Measurements from ENCODE around the gene SLC25A29. TPM values are rescaled to one million over a fixed set of nuclear protein-coding genes. Genes with fewer than 3 reads are reported as not detected.

SLC25A29 gene
- total and polyA plus RNA-seq, 8 donors, result 9.0 to 174 (median 28.2) TPM

DNA sequence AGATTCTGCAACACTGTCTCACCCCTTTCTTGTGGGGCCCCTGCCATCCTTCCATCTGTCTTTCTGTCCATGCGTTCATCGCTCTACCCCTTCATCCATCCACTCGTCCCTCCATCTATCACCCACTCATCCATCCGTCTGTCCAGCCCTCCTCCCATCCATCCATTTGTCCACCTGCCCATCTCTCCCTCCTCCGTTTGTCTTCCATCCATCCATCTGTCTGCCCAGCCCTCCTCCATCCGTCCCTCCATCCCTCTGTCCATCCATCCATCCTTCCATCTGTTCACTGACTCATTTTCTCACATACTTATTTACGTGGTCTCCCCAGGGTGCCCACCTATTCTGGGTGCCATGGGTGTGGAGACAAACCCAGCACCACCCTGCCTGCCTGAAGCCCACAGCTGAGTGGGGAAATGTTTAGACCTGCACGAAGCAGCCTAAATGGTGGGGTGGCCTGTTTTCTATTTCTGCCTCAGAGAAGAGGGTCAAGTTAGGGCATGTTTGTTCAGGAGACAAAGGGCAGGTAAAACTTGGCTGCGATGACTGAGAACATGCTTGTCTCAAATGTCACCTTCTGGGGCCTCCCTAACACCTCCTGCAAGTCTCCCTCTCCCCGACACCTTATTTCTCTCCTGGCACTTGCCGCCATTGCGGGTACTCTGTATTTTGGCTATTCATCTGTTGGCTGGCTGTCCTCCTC lies 14.1 kb upstream of the SLC25A29 start:
- intact Hi-C loops (cut with DNase I; ENCODE audit: low total_unique reads), result no loop called here
- Histone ChIP-seq H3K36me3 (no peaks in the 10 kb centered on the region), H3K27ac (no peak overlapping the region), H3K9me3 (no peaks in the 10 kb centered on the region), H3K27me3 (no peaks in the 10 kb centered on the region), H3K4me3 (no peak overlapping the region), H3K4me1 (peaks cover 0 to 18% (median 13%) of the 10 kb centered on the region in 4 donors)
- no peak for DNase-seq
- WGBS, 5 donors, result 77 to 85% (median 83%) methylated on average over 12 of the region's 12 CpGs
- TF ChIP-seq POLR2A (IDR thresholded peaks at IDR 0.05) (no peak), EP300 (IDR thresholded peaks at IDR 0.05) (no peak), POLR2AphosphoS5 (IDR thresholded peaks at IDR 0.05) (no peak)
- TF ChIP-seq, protein P1, sequence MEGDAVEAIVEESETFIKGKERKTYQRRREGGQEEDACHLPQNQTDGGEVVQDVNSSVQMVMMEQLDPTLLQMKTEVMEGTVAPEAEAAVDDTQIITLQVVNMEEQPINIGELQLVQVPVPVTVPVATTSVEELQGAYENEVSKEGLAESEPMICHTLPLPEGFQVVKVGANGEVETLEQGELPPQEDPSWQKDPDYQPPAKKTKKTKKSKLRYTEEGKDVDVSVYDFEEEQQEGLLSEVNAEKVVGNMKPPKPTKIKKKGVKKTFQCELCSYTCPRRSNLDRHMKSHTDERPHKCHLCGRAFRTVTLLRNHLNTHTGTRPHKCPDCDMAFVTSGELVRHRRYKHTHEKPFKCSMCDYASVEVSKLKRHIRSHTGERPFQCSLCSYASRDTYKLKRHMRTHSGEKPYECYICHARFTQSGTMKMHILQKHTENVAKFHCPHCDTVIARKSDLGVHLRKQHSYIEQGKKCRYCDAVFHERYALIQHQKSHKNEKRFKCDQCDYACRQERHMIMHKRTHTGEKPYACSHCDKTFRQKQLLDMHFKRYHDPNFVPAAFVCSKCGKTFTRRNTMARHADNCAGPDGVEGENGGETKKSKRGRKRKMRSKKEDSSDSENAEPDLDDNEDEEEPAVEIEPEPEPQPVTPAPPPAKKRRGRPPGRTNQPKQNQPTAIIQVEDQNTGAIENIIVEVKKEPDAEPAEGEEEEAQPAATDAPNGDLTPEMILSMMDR (IDR thresholded peaks at IDR 0.05), result no peak

DNA sequence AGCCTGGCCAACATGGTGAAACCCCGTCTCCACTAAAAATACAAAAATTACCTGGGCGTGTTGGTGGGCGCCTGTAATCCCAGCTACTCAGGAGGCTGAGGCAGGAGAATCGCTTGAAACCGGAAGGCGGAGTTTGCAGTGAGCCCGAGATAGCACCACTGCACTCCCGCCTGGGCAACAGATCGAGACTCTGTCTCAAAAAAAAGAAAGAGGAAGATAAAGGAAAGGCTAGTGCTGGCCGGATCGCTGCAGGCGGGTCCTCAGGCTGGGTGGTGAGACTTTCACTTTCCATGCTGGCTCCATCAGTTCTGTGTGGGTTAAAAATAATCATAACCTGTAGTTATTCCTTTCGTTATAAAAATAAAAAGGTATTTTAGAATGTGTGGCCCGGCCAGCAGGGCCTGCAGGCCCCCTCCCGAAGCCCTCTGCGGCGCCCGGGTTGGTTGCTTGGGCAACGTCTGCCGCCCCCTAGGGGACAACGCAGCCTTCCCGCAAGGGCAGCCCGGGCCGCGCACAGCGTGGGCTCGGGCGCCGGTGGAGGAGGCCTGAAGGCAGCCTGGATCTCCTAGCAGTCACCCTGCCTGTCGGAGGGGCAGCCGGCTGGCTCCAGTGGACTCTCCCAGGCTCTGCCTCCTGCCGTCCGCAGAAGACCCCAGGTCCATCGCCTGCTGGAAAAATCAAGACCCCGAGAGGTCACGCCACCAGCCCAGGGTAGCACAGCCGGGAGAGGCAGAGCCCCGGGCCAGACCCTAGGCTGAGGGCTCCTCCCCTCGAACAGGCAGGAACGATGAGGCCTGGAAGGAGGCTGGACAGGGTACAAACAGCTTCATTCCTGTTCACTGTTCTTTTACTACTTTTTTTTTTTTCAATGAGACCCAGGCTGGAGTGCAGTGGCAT lies 11.9 kb upstream of the SLC25A29 start:
- no peak for TF ChIP-seq EP300 (IDR thresholded peaks at IDR 0.05)
- TF ChIP-seq POLR2A (IDR thresholded peaks at IDR 0.05), result no peak
- TF ChIP-seq, protein P1 (IDR thresholded peaks at IDR 0.05), result peak in 5 of 7 experiments; percentile 67 to 92 (median 78)
- TF ChIP-seq POLR2AphosphoS5 (IDR thresholded peaks at IDR 0.05), result peak in 1 of 3 donors; percentile 40
- H3K36me3 ChIP-seq, result no peaks in the 10 kb centered on the region
- H3K4me3 ChIP-seq, result peak overlapping the region; percentile 40 to 48 (median 41)
- peaks cover 0 to 18% (median 13%) of the 10 kb centered on the region in 4 donors for H3K4me1 ChIP-seq
- 23 to 35% (median 26%) methylated on average over 30 to 40 of the region's 40 CpGs for WGBS, 5 donors
- H3K27ac ChIP-seq, result peak overlapping the region; percentile 13 to 66 (median 44)
- DNase-seq, result peak; percentile 74 to 87
- no peaks in the 10 kb centered on the region for H3K27me3 ChIP-seq
- no peaks in the 10 kb centered on the region for H3K9me3 ChIP-seq
- intact Hi-C loops (cut with DNase I; ENCODE audit: low total_unique reads), result no loop called here

DNA sequence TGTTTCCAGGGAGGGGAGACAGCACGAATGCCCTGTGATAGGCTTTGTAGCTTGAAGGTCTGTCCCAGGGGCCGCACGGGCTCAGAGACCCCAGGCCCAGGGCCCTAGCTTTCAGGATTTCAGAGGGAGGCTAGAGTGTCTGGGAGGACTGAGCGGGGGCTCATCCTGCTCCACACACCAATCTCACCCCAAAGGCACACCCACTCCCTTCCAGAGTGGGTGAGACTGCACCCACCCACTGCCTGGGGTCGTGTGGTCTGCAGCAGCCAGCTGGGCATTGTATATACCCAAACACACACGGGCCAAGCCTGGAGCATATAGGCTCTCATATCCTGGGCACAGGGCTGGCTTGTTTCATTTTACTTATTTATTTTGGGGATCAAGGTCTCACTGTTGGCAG lies 11.1 kb upstream of the SLC25A29 start:
- TF ChIP-seq POLR2AphosphoS5 (IDR thresholded peaks at IDR 0.05) (no peak), EP300 (IDR thresholded peaks at IDR 0.05) (no peak), POLR2A (IDR thresholded peaks at IDR 0.05) (no peak)
- TF ChIP-seq, protein P1 (IDR thresholded peaks at IDR 0.05), result no peak
- H3K9me3 ChIP-seq, result no peaks in the 10 kb centered on the region
- 81 to 85% (median 84%) methylated on average over 3 to 6 of the region's 6 CpGs for WGBS, 5 donors
- no peaks in the 10 kb centered on the region for H3K27me3 ChIP-seq
- H3K36me3 ChIP-seq, result no peaks in the 10 kb centered on the region
- H3K4me1 ChIP-seq, result peaks cover 0 to 24% (median 13%) of the 10 kb centered on the region in 4 donors
- intact Hi-C loops (cut with DNase I; ENCODE audit: low total_unique reads), result no loop called here
- peak overlapping the region in 3 of 4 donors; percentile 40 to 48 (median 41) for H3K4me3 ChIP-seq
- no peak overlapping the region for H3K27ac ChIP-seq
- no peak for DNase-seq

DNA sequence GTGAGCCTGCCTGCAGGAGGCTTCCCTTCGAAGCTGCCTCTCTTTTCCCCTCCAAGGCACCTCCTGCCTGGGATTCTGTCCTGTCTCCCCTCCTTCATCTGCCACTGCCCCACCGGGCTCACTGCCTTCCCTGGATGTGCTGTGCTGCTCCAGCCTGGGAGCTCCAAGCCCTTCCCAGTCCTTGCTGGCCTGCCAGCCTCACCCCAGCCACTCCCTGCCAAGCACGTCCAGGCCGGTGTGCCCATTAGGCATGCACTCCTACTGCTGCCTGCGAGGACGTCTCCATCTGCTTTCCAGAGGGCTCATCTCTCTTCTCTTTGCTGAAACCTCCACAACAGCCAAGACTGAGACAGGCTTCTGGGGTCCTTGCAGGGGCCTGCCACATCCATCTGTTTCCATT lies 8.5 kb upstream of the SLC25A29 start:
- Histone ChIP-seq H3K27me3 (no peaks in the 10 kb centered on the region), H3K27ac (no peak overlapping the region), H3K36me3 (no peaks in the 10 kb centered on the region), H3K9me3 (no peaks in the 10 kb centered on the region), H3K4me3 (no peak overlapping the region), H3K4me1 (peaks cover 0 to 30% (median 15%) of the 10 kb centered on the region in 4 donors)
- no peak for DNase-seq
- no peak for TF ChIP-seq POLR2A (IDR thresholded peaks at IDR 0.05)
- TF ChIP-seq POLR2AphosphoS5 (IDR thresholded peaks at IDR 0.05), result no peak
- TF ChIP-seq, protein P1 (IDR thresholded peaks at IDR 0.05), result no peak
- no peak for TF ChIP-seq EP300 (IDR thresholded peaks at IDR 0.05)
- intact Hi-C loops (cut with DNase I; ENCODE audit: low total_unique reads), result no loop called here
- WGBS, 5 donors, result 72 to 95% (median 91%) methylated on average over 6 of the region's 6 CpGs

Measured in stomach (tissue), 9 donors.